Measurements from ENCODE around the gene COL25A1.

COL25A1 gene

GRCh38 chr4:109291707-109292238, 10.7 kb downstream of the COL25A1 start:
- Histone ChIP-seq H3K27me3 (ENCODE audit: insufficient read depth, insufficient read length) (no peaks in the 10 kb centered on the region), H3K9ac (ENCODE audit: insufficient read length, low read depth) (no peak overlapping the region), H3K4me3 (ENCODE audit: insufficient read length, low read depth) (no peak overlapping the region), H3K36me3 (ENCODE audit: insufficient read depth, insufficient read length, low read length) (no peaks in the 10 kb centered on the region), H3K9me3 (ENCODE audit: insufficient read depth, low read length) (no peaks in the 10 kb centered on the region), H3K4me1 (ENCODE audit: insufficient read depth, insufficient read length) (no peaks in the 10 kb centered on the region)
- TF ChIP-seq SUZ12 (IDR thresholded peaks at IDR 0.05; ENCODE audit: extremely low read depth, insufficient read depth, insufficient read length) (no peak), ZNF274 (IDR thresholded peaks at IDR 0.05; ENCODE audit: low read depth, low read length) (no peak), YY1 (IDR thresholded peaks at IDR 0.05; ENCODE audit: insufficient read depth, insufficient read length) (no peak)
- DNase-seq (ENCODE audit: low read depth, low spot score): no peak

- Histone ChIP-seq H3K4me3 (ENCODE audit: insufficient read length, low read depth) (no peak overlapping the region), H3K36me3 (ENCODE audit: insufficient read depth, insufficient read length, low read length) (no peaks in the 10 kb centered on the region), H3K9ac (ENCODE audit: insufficient read length, low read depth) (no peak overlapping the region), H3K27me3 (ENCODE audit: insufficient read depth, insufficient read length) (no peaks in the 10 kb centered on the region), H3K9me3 (ENCODE audit: insufficient read depth, low read length) (no peaks in the 10 kb centered on the region), H3K4me1 (ENCODE audit: insufficient read depth, insufficient read length) (no peaks in the 10 kb centered on the region)
- TF ChIP-seq YY1 (IDR thresholded peaks at IDR 0.05; ENCODE audit: insufficient read depth, insufficient read length): no peak
- no peak for TF ChIP-seq ZNF274 (IDR thresholded peaks at IDR 0.05; ENCODE audit: low read depth, low read length)
- no peak for TF ChIP-seq SUZ12 (IDR thresholded peaks at IDR 0.05; ENCODE audit: extremely low read depth, insufficient read depth, insufficient read length)
- no peak for DNase-seq (ENCODE audit: low read depth, low spot score)
Observed at GRCh38 chr4:109290918-109291317, 11.5 kb downstream of the COL25A1 start.

- Histone ChIP-seq H3K4me3 (ENCODE audit: insufficient read length, low read depth) (no peak overlapping the region), H3K36me3 (ENCODE audit: insufficient read depth, insufficient read length, low read length) (no peaks in the 10 kb centered on the region), H3K27me3 (ENCODE audit: insufficient read depth, insufficient read length) (no peaks in the 10 kb centered on the region), H3K9ac (ENCODE audit: insufficient read length, low read depth) (no peak overlapping the region), H3K9me3 (ENCODE audit: insufficient read depth, low read length) (no peaks in the 10 kb centered on the region), H3K4me1 (ENCODE audit: insufficient read depth, insufficient read length) (no peaks in the 10 kb centered on the region)
- DNase-seq (ENCODE audit: low read depth, low spot score): no peak
- TF ChIP-seq YY1 (IDR thresholded peaks at IDR 0.05; ENCODE audit: insufficient read depth, insufficient read length): no peak
- no peak for TF ChIP-seq SUZ12 (IDR thresholded peaks at IDR 0.05; ENCODE audit: extremely low read depth, insufficient read depth, insufficient read length)
- TF ChIP-seq ZNF274 (IDR thresholded peaks at IDR 0.05; ENCODE audit: low read depth, low read length): no peak
Observed at GRCh38 chr4:109278594-109279031, 23.8 kb downstream of the COL25A1 start.

GRCh38 chr4:109276482-109277095, 25.9 kb downstream of the COL25A1 start:
- no peak overlapping the region for H3K4me3 ChIP-seq (ENCODE audit: insufficient read length, low read depth)
- no peak for TF ChIP-seq ZNF274 (IDR thresholded peaks at IDR 0.05; ENCODE audit: low read depth, low read length)
- no peaks in the 10 kb centered on the region for H3K36me3 ChIP-seq (ENCODE audit: insufficient read depth, insufficient read length, low read length)
- no peak for DNase-seq (ENCODE audit: low read depth, low spot score)
- no peaks in the 10 kb centered on the region for H3K27me3 ChIP-seq (ENCODE audit: insufficient read depth, insufficient read length)
- H3K4me1 ChIP-seq (ENCODE audit: insufficient read depth, insufficient read length): no peaks in the 10 kb centered on the region
- H3K9ac ChIP-seq (ENCODE audit: insufficient read length, low read depth): no peak overlapping the region
- no peaks in the 10 kb centered on the region for H3K9me3 ChIP-seq (ENCODE audit: insufficient read depth, low read length)

- Histone ChIP-seq H3K36me3 (ENCODE audit: insufficient read depth, insufficient read length, low read length) (no peaks in the 10 kb centered on the region), H3K9me3 (ENCODE audit: insufficient read depth, low read length) (no peaks in the 10 kb centered on the region), H3K4me1 (ENCODE audit: insufficient read depth, insufficient read length) (no peaks in the 10 kb centered on the region), H3K27me3 (ENCODE audit: insufficient read depth, insufficient read length) (no peaks in the 10 kb centered on the region), H3K9ac (ENCODE audit: insufficient read length, low read depth) (no peak overlapping the region), H3K4me3 (ENCODE audit: insufficient read length, low read depth) (no peak overlapping the region)
- DNase-seq (ENCODE audit: low read depth, low spot score): no peak
- no peak for TF ChIP-seq ZNF274 (IDR thresholded peaks at IDR 0.05; ENCODE audit: low read depth, low read length)
Observed at GRCh38 chr4:109275066-109275745, 27.3 kb downstream of the COL25A1 start.

GRCh38 chr4:109266891-109267290, 35.6 kb downstream of the COL25A1 start:
- Histone ChIP-seq H3K36me3 (ENCODE audit: insufficient read depth, insufficient read length, low read length) (no peaks in the 10 kb centered on the region), H3K9me3 (ENCODE audit: insufficient read depth, low read length) (no peaks in the 10 kb centered on the region), H3K4me3 (ENCODE audit: insufficient read length, low read depth) (no peak overlapping the region), H3K4me1 (ENCODE audit: insufficient read depth, insufficient read length) (no peaks in the 10 kb centered on the region), H3K27me3 (ENCODE audit: insufficient read depth, insufficient read length) (no peaks in the 10 kb centered on the region), H3K9ac (ENCODE audit: insufficient read length, low read depth) (no peak overlapping the region)
- DNase-seq (ENCODE audit: low read depth, low spot score): no peak
- TF ChIP-seq SUZ12 (IDR thresholded peaks at IDR 0.05; ENCODE audit: extremely low read depth, insufficient read depth, insufficient read length) (no peak), ZNF274 (IDR thresholded peaks at IDR 0.05; ENCODE audit: low read depth, low read length) (no peak), YY1 (IDR thresholded peaks at IDR 0.05; ENCODE audit: insufficient read depth, insufficient read length) (no peak)

- Histone ChIP-seq H3K27me3 (ENCODE audit: insufficient read depth, insufficient read length) (no peaks in the 10 kb centered on the region), H3K9ac (ENCODE audit: insufficient read length, low read depth) (no peak overlapping the region), H3K4me1 (ENCODE audit: insufficient read depth, insufficient read length) (no peaks in the 10 kb centered on the region), H3K4me3 (ENCODE audit: insufficient read length, low read depth) (no peak overlapping the region), H3K9me3 (ENCODE audit: insufficient read depth, low read length) (no peaks in the 10 kb centered on the region), H3K36me3 (ENCODE audit: insufficient read depth, insufficient read length, low read length) (no peaks in the 10 kb centered on the region)
- DNase-seq (ENCODE audit: low read depth, low spot score): no peak
- TF ChIP-seq ZNF274 (IDR thresholded peaks at IDR 0.05; ENCODE audit: low read depth, low read length) (no peak), SUZ12 (IDR thresholded peaks at IDR 0.05; ENCODE audit: extremely low read depth, insufficient read depth, insufficient read length) (no peak), YY1 (IDR thresholded peaks at IDR 0.05; ENCODE audit: insufficient read depth, insufficient read length) (no peak)
Observed at GRCh38 chr4:109266236-109266635, 36.2 kb downstream of the COL25A1 start.

Data from NT2/D1 (cell line).